ENCODE measurements around the gene LSM4.

The LSM4 gene

GRCh38 chr19:18364826-18365528 lies 42.1 kb upstream of the LSM4 start (continued):
- peak; percentile 98 for TF ChIP-seq PATZ1 (tag by site-specific recombination; IDR thresholded peaks at IDR 0.05)
- no peak for TF ChIP-seq ZNF112 (tag by site-specific recombination; IDR thresholded peaks at IDR 0.05)
- no peak for TF ChIP-seq ZNF510 (tag by site-specific recombination; IDR thresholded peaks at IDR 0.05; ENCODE audit: insufficient replicate concordance)
- peak; percentile 49; the same call in 1 of the 2 replicates for TF ChIP-seq ZNF302 (tag by site-specific recombination; IDR thresholded peaks at IDR 0.05; ENCODE audit: low read depth)
- peak; percentile 94 for TF ChIP-seq FEZF1 (tag by site-specific recombination; IDR thresholded peaks at IDR 0.05)
- TF ChIP-seq ZNF560 (tag by site-specific recombination; IDR thresholded peaks at IDR 0.05; ENCODE audit: borderline replicate concordance) = no peak
- TF ChIP-seq ZNF513 (tag by site-specific recombination; IDR thresholded peaks at IDR 0.05) = no peak
- TF ChIP-seq PRDM4 (tag by site-specific recombination; IDR thresholded peaks at IDR 0.05) = peak; percentile 100
- no peak for TF ChIP-seq ZNF23 (tag by site-specific recombination; IDR thresholded peaks at IDR 0.05; ENCODE audit: borderline replicate concordance)
- no peak for TF ChIP-seq HOXC10 (CRISPR knock-in tag; IDR thresholded peaks at IDR 0.05)
- no peak for TF ChIP-seq ZBTB6 (tag by site-specific recombination; IDR thresholded peaks at IDR 0.05)
- TF ChIP-seq ZNF830 (tag by site-specific recombination; IDR thresholded peaks at IDR 0.05; ENCODE audit: low read depth) = no peak
- peak; percentile 99 for TF ChIP-seq PRDM1 (tag by site-specific recombination; IDR thresholded peaks at IDR 0.05)
- peak; percentile 68; the same call in 1 of the 2 replicates for TF ChIP-seq GLIS2 (tag by site-specific recombination; IDR thresholded peaks at IDR 0.05)
- no peak for TF ChIP-seq YY1 (tag by site-specific recombination; IDR thresholded peaks at IDR 0.05)
- 0 out of 2 replicates have a peak, but pooled peaks have one; percentile 16 for TF ChIP-seq ZNF785 (tag by site-specific recombination; IDR thresholded peaks at IDR 0.05)
- TF ChIP-seq OSR2 (tag by site-specific recombination; IDR thresholded peaks at IDR 0.05) = peak; percentile 81
- TF ChIP-seq ZNF692 (tag by site-specific recombination; IDR thresholded peaks at IDR 0.05) = peak; percentile 93
- peak; percentile 58 for TF ChIP-seq SETDB1 (IDR thresholded peaks at IDR 0.05; ENCODE audit: insufficient read length, low read length)
- TF ChIP-seq ZNF18 (tag by site-specific recombination; IDR thresholded peaks at IDR 0.05) = peak; percentile 86
- no peak for TF ChIP-seq ZNF174 (tag by site-specific recombination; IDR thresholded peaks at IDR 0.05)
- TF ChIP-seq ZNF549 (tag by site-specific recombination; IDR thresholded peaks at IDR 0.05) = no peak
- no peak for TF ChIP-seq ZNF266 (tag by site-specific recombination; IDR thresholded peaks at IDR 0.05; ENCODE audit: low read depth)
- TF ChIP-seq ZNF138 (tag by site-specific recombination; IDR thresholded peaks at IDR 0.05; ENCODE audit: borderline replicate concordance) = no peak
- TF ChIP-seq OVOL3 (tag by site-specific recombination; IDR thresholded peaks at IDR 0.05) = no peak
- peak; percentile 83; the same call in 1 of the 2 replicates for TF ChIP-seq PRDM6 (tag by site-specific recombination; IDR thresholded peaks at IDR 0.05)
- no peak for TF ChIP-seq SALL2 (tag by site-specific recombination; IDR thresholded peaks at IDR 0.05; ENCODE audit: borderline replicate concordance)
- TF ChIP-seq ZNF121 (tag by site-specific recombination; IDR thresholded peaks at IDR 0.05) = peak; percentile 97
